Stomach (tissue), 9 donors: ENCODE measurements around the gene SPOP. TPM values are rescaled to one million over a fixed set of nuclear protein-coding genes. Genes with fewer than 3 reads are reported as not detected.
A peak's percentile ranks its signal among the peaks of the same experiment; 100 is the strongest.

Source experiments
- DNase-seq, 2 donors: peaks; one replicate each; pipeline versions ENCODE4 v3.0.0 to v3.0.0-alpha.2; 2013 to 2019
- H3K27ac ChIP-seq, 5 donors: fragments of 200-600 bp in 4 of 5; sonication (generic) in 4 of 5; one replicate each; pipeline ENCODE4 v1.5.1; 2013 to 2019; ENCODE audit warnings: mild to moderate bottlenecking in 1 of 5, moderate library complexity in 1 of 5
- H3K27me3 ChIP-seq, 3 donors: fragments of 200-600 bp; sonication (generic); one replicate each; pipeline ENCODE4 v1.5.1; 2017 to 2019; ENCODE audit warnings: mixed run types in 1 of 3
- H3K36me3 ChIP-seq, 4 donors: fragments of 200-600 bp; sonication (generic); 1 replicate in 3 of 4; 2 replicates in 1 of 4; pipeline ENCODE4 v1.5.1; 2016 to 2019
- H3K4me1 ChIP-seq, 4 donors: fragments of 200-600 bp; sonication (generic); one replicate each; pipeline ENCODE4 v1.5.1; 2016 to 2019
- H3K4me3 ChIP-seq, 4 donors: fragments of 200-600 bp; sonication (generic) in 3 of 4; one replicate each; pipeline ENCODE4 v1.5.1; 2016 to 2019; ENCODE audit warnings: mild to moderate bottlenecking in 1 of 4
- H3K9me3 ChIP-seq, 4 donors: fragments of 200-600 bp; sonication (generic); one replicate each; pipeline ENCODE4 v1.5.1; 2016 to 2019
- CTCF ChIP-seq, 7 experiments: fragments of 450-650 bp in 4 of 7; fragments of 200-600 bp in 3 of 7; sonication (generic) in 3 of 7; IDR thresholded peaks; one replicate each; pipeline ENCODE4 v1.5.1; 2016 to 2019; ENCODE audit warnings: antibody characterized with exemption in 7 of 7, control low read depth in 2 of 7, mild to moderate bottlenecking in 1 of 7
- EP300 ChIP-seq: sonication (generic); formaldehyde crosslinking; IDR thresholded peaks from one replicate; pipeline ENCODE4 v1.6.1; 2017; ENCODE audit warnings: antibody characterized with exemption
- POLR2A ChIP-seq, 4 donors: fragments of 450-650 bp; IDR thresholded peaks; one replicate each; pipeline ENCODE4 v1.6.1; 2016; ENCODE audit warnings: antibody characterized with exemption in 4 of 4, control low read depth in 2 of 4, mild to moderate bottlenecking in 1 of 4, moderate library complexity in 1 of 4
- POLR2AphosphoS5 ChIP-seq, 3 donors: sonication (generic); formaldehyde crosslinking; IDR thresholded peaks; one replicate each; pipeline ENCODE4 v1.6.1; 2016; ENCODE audit warnings: antibody characterized with exemption in 3 of 3
- WGBS, 5 donors: extraction: QIAGEN DNeasy Blood & Tissue Kit in 3 of 5; methylation state at CpG; one replicate each; pipeline versions ENCODE4 v1.1.5 to v1.1.7; 2013 to 2018; 5-methylcytosine and 5-hydroxymethylcytosine counted together
- intact Hi-C: fragments of 100-400 bp; cut with DNase I; formaldehyde crosslinking; loops from one replicate; pipeline ENCODE4 v1.15.1; 2023; ENCODE audit warnings: low total_unique reads
- polyA plus RNA-seq, 3 donors: library from polyadenylated mRNA; stranded (reverse); fragments of 200-250 nt; gene quantifications; one replicate each; pipeline ENCODE4 v1.2.3, GENCODE V29; 2013
- total RNA-seq, 5 donors: library from RNA; depleted of rRNA; stranded (reverse); fragments of >200 nt; gene quantifications; one replicate each; pipeline versions ENCODE4 v1.1.0 to v1.2.3, GENCODE V29; 2014 to 2016
- donor health status: healthy with polysubstance abuse.
- donor health status: Bipolar disorder and iron deficiency.
- donor health status: healthy.

The SPOP gene
- total and polyA plus RNA-seq, 8 donors = 17.5 to 309 (median 41.6) TPM

DNA sequence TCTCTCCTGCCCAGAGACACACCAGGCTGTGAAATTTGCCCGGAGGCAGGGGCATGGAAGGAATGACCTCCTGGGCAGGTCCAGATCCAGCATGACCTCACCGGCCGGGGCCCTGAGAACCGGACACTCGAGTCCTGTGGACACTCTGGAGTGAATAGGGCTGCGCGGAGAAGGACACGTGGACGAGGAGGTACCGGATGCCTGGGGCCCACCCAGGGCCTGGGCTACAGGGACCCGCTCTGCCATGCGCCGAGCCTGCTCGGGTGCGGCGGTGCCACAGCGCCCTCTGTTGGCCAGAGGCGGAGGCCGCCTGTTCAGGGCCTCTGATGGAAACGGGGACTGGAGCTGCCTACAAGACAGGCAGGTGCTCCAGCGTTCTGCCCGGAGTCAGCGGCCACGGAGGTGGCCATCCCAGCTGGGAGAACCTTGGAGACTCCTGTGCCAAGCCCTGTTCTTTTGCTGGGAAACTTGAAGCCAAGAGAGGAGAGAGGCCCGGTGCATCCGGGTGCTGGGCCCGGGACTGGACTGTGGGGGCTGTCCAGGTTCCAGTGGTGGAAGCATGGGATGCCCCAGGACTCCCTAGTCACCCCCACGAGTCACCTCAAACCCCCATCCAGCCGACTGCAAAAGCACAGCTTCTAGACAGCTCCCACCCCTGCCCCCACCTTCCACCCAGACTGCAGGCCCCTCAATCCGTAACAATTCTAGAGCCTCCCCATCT, 121.5 kb downstream of the SPOP start:
- peak; percentile 83 to 94 for DNase-seq
- WGBS, 5 donors = 10 to 20% (median 15%) methylated on average over 21 to 30 of the region's 30 CpGs
- Histone ChIP-seq H3K27me3 (peaks cover 0 to 22% (median 0%) of the 10 kb centered on the region in 3 donors), H3K4me1 (peaks cover 8 to 15% (median 11%) of the 10 kb centered on the region in 4 donors), H3K27ac (no peak overlapping the region), H3K36me3 (no peaks in the 10 kb centered on the region), H3K9me3 (no peaks in the 10 kb centered on the region), H3K4me3 (no peak overlapping the region)
- TF ChIP-seq CTCF (IDR thresholded peaks at IDR 0.05) (peak in 5 of 7 experiments; percentile 90 to 99 (median 96)), POLR2AphosphoS5 (IDR thresholded peaks at IDR 0.05) (no peak)
- intact Hi-C loops = loop anchor here (5.0 kb wide), 2 partner anchors 59 to 436 kb away; partner anchors contain the start of gene NGFR

GRCh38 chr17:49555495-49556222, 122.2 kb downstream of the SPOP start:
- TF ChIP-seq POLR2AphosphoS5 (IDR thresholded peaks at IDR 0.05) (no peak), CTCF (IDR thresholded peaks at IDR 0.05) (no peak), POLR2A (IDR thresholded peaks at IDR 0.05) (no peak), EP300 (no peak)
- Histone ChIP-seq H3K36me3 (no peaks in the 10 kb centered on the region), H3K27me3 (peaks cover 0 to 22% (median 0%) of the 10 kb centered on the region in 3 donors), H3K4me1 (peaks cover 8 to 15% (median 11%) of the 10 kb centered on the region in 4 donors), H3K9me3 (no peaks in the 10 kb centered on the region), H3K4me3 (no peak overlapping the region), H3K27ac (no peak overlapping the region)
- intact Hi-C loops = loop anchor here (5.0 kb wide), 2 partner anchors 58 to 437 kb away; partner anchors contain the start of gene NGFR
- WGBS, 5 donors = 73 to 83% (median 75%) methylated on average over 18 to 19 of the region's 19 CpGs
- DNase-seq = peak; percentile 20 to 24

DNA sequence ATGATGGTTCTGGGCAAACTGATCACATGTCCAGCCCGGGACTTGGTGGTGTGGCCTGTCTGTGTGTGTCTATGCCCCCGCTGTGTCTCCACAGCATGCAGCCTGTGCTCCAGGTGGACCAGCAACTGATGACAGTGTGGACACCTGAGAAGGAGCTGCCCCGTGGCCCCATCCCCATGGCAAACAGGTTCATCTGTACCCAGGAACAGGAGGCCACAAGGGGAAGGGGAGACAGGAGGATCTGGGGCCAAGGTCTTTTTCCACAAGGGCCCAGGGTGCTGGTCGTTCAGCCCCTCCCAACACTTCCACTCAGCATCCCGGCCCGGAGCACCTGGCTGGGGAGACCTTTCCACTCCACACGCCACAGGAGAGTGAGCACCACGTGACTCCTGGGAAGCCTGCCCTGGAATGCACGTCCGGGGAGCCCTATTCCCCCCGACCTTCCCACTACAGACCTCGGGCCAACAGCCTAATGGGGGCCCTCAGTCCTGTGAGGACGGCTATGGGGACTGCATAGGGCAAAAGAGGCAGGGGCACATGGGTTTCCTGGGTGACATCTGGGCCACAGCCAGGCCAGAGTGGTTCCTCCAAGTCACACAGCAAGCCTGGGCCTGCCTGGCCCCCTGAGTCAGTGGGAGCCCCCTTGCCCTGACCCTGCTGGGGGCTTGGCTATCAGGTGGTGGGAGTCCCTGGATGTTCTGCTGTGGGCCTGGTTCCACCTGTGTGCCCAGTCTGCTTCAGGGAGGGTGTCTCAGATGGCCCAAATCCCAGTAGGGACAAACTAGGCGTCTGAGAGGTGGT, 123.0 kb downstream of the SPOP start:
- Histone ChIP-seq H3K27ac (no peak overlapping the region), H3K4me3 (no peak overlapping the region), H3K36me3 (no peaks in the 10 kb centered on the region), H3K4me1 (peaks cover 8 to 15% (median 11%) of the 10 kb centered on the region in 4 donors), H3K27me3 (peaks cover 0 to 22% (median 0%) of the 10 kb centered on the region in 3 donors), H3K9me3 (no peaks in the 10 kb centered on the region)
- intact Hi-C loops = loop anchor here (5.0 kb wide), 3 partner anchors 58 to 437 kb away; partner anchors contain the start of gene NGFR
- TF ChIP-seq POLR2A (IDR thresholded peaks at IDR 0.05) (no peak), CTCF (IDR thresholded peaks at IDR 0.05) (no peak), EP300 (no peak), POLR2AphosphoS5 (IDR thresholded peaks at IDR 0.05) (no peak)
- WGBS, 5 donors = 75 to 88% (median 84%) methylated on average over 4 to 14 of the region's 14 CpGs
- peak in 1 of 2 donors; percentile 15 for DNase-seq
